ENCODE results near the gene CEP170B. TPM values are rescaled to one million over a fixed set of nuclear protein-coding genes. Genes with fewer than 3 reads are reported as not detected.

Gene CEP170B
- total and polyA plus RNA-seq, 2 of the 8 experiments (the other 6 are each of a cell fraction or from before 2014, with no cell fraction given) = 9.1 to 33.8 TPM

DNA sequence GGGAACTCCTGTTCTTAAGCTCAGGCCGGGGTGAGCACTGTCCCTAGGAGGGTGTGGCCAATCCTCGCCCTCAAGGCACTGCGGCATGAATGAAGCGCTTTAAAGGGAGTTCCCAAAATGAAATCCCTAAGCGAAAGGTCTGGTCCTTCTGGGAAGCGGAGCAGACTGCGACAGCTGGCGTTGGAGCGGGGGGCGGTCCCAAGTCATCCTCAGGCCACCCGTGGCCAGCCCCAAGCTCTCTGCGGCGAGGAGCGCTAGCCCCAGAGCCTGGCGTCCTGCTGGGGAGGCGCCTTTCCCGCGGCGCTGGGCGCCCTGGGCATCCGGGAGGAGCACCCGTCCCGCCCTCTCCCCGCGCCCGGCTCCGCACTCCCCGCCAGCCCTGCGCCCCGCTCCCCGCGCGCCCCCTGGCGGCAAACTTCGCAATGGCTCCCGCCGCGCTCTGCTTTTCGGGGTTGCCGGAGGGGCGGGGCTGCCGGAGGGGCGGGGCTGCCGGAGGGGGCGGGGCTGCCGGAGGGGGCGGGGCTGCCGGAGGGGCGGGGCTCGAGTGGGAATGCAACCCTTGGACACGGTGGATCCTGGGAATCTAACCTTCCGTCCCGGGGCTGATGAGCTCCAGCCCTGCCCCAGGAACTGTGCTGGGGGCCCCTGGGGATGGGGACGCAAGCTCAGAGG is 38.7 kb upstream of the CEP170B start:
- Histone ChIP-seq H3K18ac (ENCODE audit: extremely low read depth, low read length) (peak overlapping the region; percentile 71), H4K91ac (replicated peaks; ENCODE audit: insufficient read length, low read length) (peak overlapping the region; percentile 7), H2BK120ac (replicated peaks; ENCODE audit: low read depth, low read length) (no peak overlapping the region), H3K4me3 (ENCODE audit: extremely low read depth in 1 of 4, insufficient read depth in 2 of 4, low read depth in 3 of 4, low read length in 4 of 4) (peak overlapping the region; percentile 45 to 83 (median 76)), H3K23ac (ENCODE audit: insufficient read length) (no peak overlapping the region), H2AFZ (ENCODE audit: low read length) (no peak overlapping the region), H4K8ac (ENCODE audit: extremely low read depth, insufficient read depth, low read length) (no peak overlapping the region), H3K56ac (replicated peaks; ENCODE audit: insufficient read length, low read depth, low read length) (no peak overlapping the region), H3K36me3 (ENCODE audit: control insufficient read depth in 2 of 4, insufficient read depth in 4 of 4, low read length in 3 of 4) (no peaks in the 10 kb centered on the region), H3K27ac (ENCODE audit: low read depth, low read length) (no peak overlapping the region), H3K4me2 (ENCODE audit: insufficient read depth in 1 of 2, low read depth in 2 of 2, low read length in 2 of 2) (peak overlapping the region; percentile 65 to 100), H2BK20ac (ENCODE audit: low read length) (no peak overlapping the region), H2BK15ac (ENCODE audit: low read length) (no peak overlapping the region), H3K14ac (ENCODE audit: insufficient read length) (no peak overlapping the region), H4K20me1 (replicated peaks in 1 of 2; ENCODE audit: control insufficient read depth in 1 of 2, insufficient read depth in 2 of 2, low read length in 2 of 2) (peaks cover 0 to 8% of the 10 kb centered on the region in 2 experiments), H3K23me2 (ENCODE audit: low read depth, low read length) (peaks cover 21% of the 10 kb centered on the region; the same call in 1 of the 2 replicates), H3K9ac (replicated peaks in 1 of 4; ENCODE audit: extremely low read depth in 1 of 4, low read depth in 3 of 4, low read length in 3 of 4) (no peak overlapping the region), H4K5ac (ENCODE audit: insufficient read length, low read depth, low read length) (no peak overlapping the region), H3K79me1 (ENCODE audit: low read depth, low read length) (no peaks in the 10 kb centered on the region), H2BK5ac (ENCODE audit: low read depth, low read length) (no peak overlapping the region), H3K4me1 (replicated peaks in 1 of 4; ENCODE audit: control insufficient read depth in 3 of 4, insufficient read depth in 4 of 4, low read length in 3 of 4) (peaks cover 0 to 7% (median 5%) of the 10 kb centered on the region in 4 experiments; a peak in 4 of 7 replicates), H3K27me3 (replicated peaks in 1 of 4; ENCODE audit: control insufficient read depth in 3 of 4, extremely low read depth in 1 of 4, insufficient read depth in 3 of 4, low read length in 3 of 4) (peaks cover 0 to 26% (median 19%) of the 10 kb centered on the region in 4 experiments; a peak in 6 of 7 replicates), H2AK5ac (ENCODE audit: low read depth, low read length) (no peak overlapping the region), H3K79me2 (ENCODE audit: control insufficient read depth in 1 of 2, insufficient read depth in 2 of 2, low read length in 2 of 2) (no peaks in the 10 kb centered on the region), H2BK12ac (ENCODE audit: low read depth, low read length) (peak overlapping the region; percentile 60; the same call in 1 of the 2 replicates), H3K9me3 (ENCODE audit: insufficient read depth in 2 of 2, low read depth in 1 of 2, low read length in 1 of 2) (no peaks in the 10 kb centered on the region), H3K4ac (replicated peaks; ENCODE audit: insufficient read length, low read depth, low read length) (no peak overlapping the region)
- 2% methylated on average over 14 of the region's 54 CpGs; no CpG with 5 or more reads in 1 of the 2 experiments for WGBS, 2 experiments (ENCODE audit: extremely low coverage in 1 of 2, insufficient coverage in 1 of 2, insufficient read length in 1 of 2, insufficient replicate concordance in 2 of 2, low coverage in 1 of 2, low lambda C conversion rate in 2 of 2, missing lambda C conversion rate in 1 of 2)
- peak in 1 of 2 experiments; percentile 100 for DNase-seq (ENCODE audit: low read depth in 1 of 2, low spot score in 2 of 2)
- TF ChIP-seq CREB1 (IDR thresholded peaks at IDR 0.05) (0 out of 2 replicates have a peak, but pooled peaks have one; percentile 13), CHD2 (IDR thresholded peaks at IDR 0.05; ENCODE audit: low read length) (no peak), KDM4A (IDR thresholded peaks at IDR 0.05; ENCODE audit: low read depth, low read length, severe bottlenecking) (peak; percentile 67), CHD1 (IDR thresholded peaks at IDR 0.05; ENCODE audit: low read depth, low read length) (no peak), SRF (IDR thresholded peaks at IDR 0.05; ENCODE audit: low read depth, low read length) (no peak), RAD21 (IDR thresholded peaks at IDR 0.05 in 1 of 2, conservative IDR thresholded peaks at IDR 0.05 in 1 of 2; ENCODE audit: low read depth in 2 of 2, low read length in 2 of 2) (peak; percentile 53 to 66), CTCF (IDR thresholded peaks at IDR 0.05; ENCODE audit: control extremely low read depth in 1 of 3, insufficient read depth in 1 of 3, low read depth in 1 of 3, low read length in 3 of 3) (peak; percentile 37 to 78 (median 74))
- no peak for FAIRE-seq
- POLR2A ChIA-PET (ENCODE audit: partially characterized antibody) = interaction anchor here (0.6 to 3.3 kb wide), 13 partner anchors 14 to 66 kb away, joined by 3 to 14 read pairs (median 4); partner anchors contain the start of genes CEP170B and ZBTB42
- CTCF ChIA-PET (ENCODE audit: partially characterized antibody) = interaction anchor here (0.6 to 4.1 kb wide), 36 partner anchors 12 to 689 kb away, joined by 3 to 40 read pairs (median 4); partner anchors contain the start of genes CEP170B, SIVA1 and ZBTB42

Measured in H1 (cell line).